ENCODE results near the gene LRRC59. TPM values are rescaled to one million over a fixed set of nuclear protein-coding genes. Genes with fewer than 3 reads are reported as not detected.
A peak's percentile ranks its signal among the peaks of the same experiment; 100 is the strongest.

The LRRC59 gene
- total and polyA plus RNA-seq, 2 of the 13 experiments (the other 11 are each of a cell fraction or from before 2014, with no cell fraction given) = 87.3 to 222 TPM

GRCh38 chr17:50345432-50346312 is 51.7 kb downstream of the LRRC59 start, which contains the start of gene XYLT2 (continued):
- TF ChIP-seq MTA1 (CRISPR knock-in tag; IDR thresholded peaks at IDR 0.05; ENCODE audit: borderline replicate concordance) (peak; percentile 48; the same call in 1 of the 2 replicates), SP1 (IDR thresholded peaks at IDR 0.05) (no peak), SP1 (CRISPR knock-in tag; IDR thresholded peaks at IDR 0.05) (peak; percentile 56), BHLHE40 (IDR thresholded peaks at IDR 0.05; ENCODE audit: low read length) (0 out of 2 replicates have a peak, but pooled peaks have one; percentile 3), ZNF891 (CRISPR knock-in tag; IDR thresholded peaks at IDR 0.05) (peak; percentile 84; the same call in 1 of the 2 replicates), ZNF317 (CRISPR knock-in tag; IDR thresholded peaks at IDR 0.05) (no peak), NR0B2 (CRISPR knock-in tag; IDR thresholded peaks at IDR 0.05) (peak; percentile 81), ZNF546 (CRISPR knock-in tag; conservative IDR thresholded peaks at IDR 0.05) (0 out of 2 replicates have a peak, but pooled peaks have one; percentile 29), ZNF616 (CRISPR knock-in tag; IDR thresholded peaks at IDR 0.05; ENCODE audit: low read depth) (0 out of 2 replicates have a peak, but pooled peaks have one; percentile 87), BORCS8-MEF2B (CRISPR knock-in tag; IDR thresholded peaks at IDR 0.05) (peak; percentile 72), ZNF629 (CRISPR knock-in tag; conservative IDR thresholded peaks at IDR 0.05) (0 out of 2 replicates have a peak, but pooled peaks have one; percentile 7), NR2F2 (IDR thresholded peaks at IDR 0.05; ENCODE audit: borderline replicate concordance, low read depth) (no peak), ZNF740 (CRISPR knock-in tag; IDR thresholded peaks at IDR 0.05) (peak; percentile 90; the same call in 1 of the 2 replicates), CENPT (CRISPR knock-in tag; IDR thresholded peaks at IDR 0.05; ENCODE audit: low read depth) (no peak; the same call in 1 of the 2 replicates), MAFK (conservative IDR thresholded peaks at IDR 0.05 in 1 of 2, IDR thresholded peaks at IDR 0.05 in 1 of 2; ENCODE audit: low read length in 2 of 2) (no peak), KAT8 (CRISPR knock-in tag; IDR thresholded peaks at IDR 0.05) (peak; percentile 49; the same call in 1 of the 2 replicates), ARID2 (CRISPR knock-in tag; IDR thresholded peaks at IDR 0.05; ENCODE audit: borderline replicate concordance) (0 out of 2 replicates have a peak, but pooled peaks have one; percentile 45), ZNF577 (CRISPR knock-in tag; IDR thresholded peaks at IDR 0.05; ENCODE audit: borderline replicate concordance, low read depth) (no peak), NFE2L2 (IDR thresholded peaks at IDR 0.05; ENCODE audit: low read length) (no peak), NR1H2 (CRISPR knock-in tag; IDR thresholded peaks at IDR 0.05; ENCODE audit: borderline replicate concordance, low read depth) (no peak), CAMTA2 (CRISPR knock-in tag; IDR thresholded peaks at IDR 0.05; ENCODE audit: borderline replicate concordance) (no peak), SIN3A (IDR thresholded peaks at IDR 0.05; ENCODE audit: borderline replicate concordance, low read depth, low read length) (peak; percentile 47; the same call in 1 of the 2 replicates), POLR2AphosphoS2 (IDR thresholded peaks at IDR 0.05; ENCODE audit: low read depth, low read length) (no peak), ZNF879 (CRISPR knock-in tag; IDR thresholded peaks at IDR 0.05) (peak; percentile 67; the same call in 1 of the 2 replicates), HMGXB4 (CRISPR knock-in tag; IDR thresholded peaks at IDR 0.05; ENCODE audit: borderline replicate concordance in 1 of 2, low read depth in 1 of 2) (peak in 1 of 2 experiments; percentile 41; a peak in 2 of 4 replicates), NFIB (CRISPR knock-in tag; IDR thresholded peaks at IDR 0.05; ENCODE audit: borderline replicate concordance) (no peak), ZNF841 (CRISPR knock-in tag; IDR thresholded peaks at IDR 0.05; ENCODE audit: borderline replicate concordance) (peak; percentile 54; the same call in 1 of the 2 replicates), ASH2L (IDR thresholded peaks at IDR 0.05; ENCODE audit: insufficient read length, low read depth, low read length) (peak; percentile 63)

Measured in HepG2 (cell line).